ENCODE data around the gene NAPB.

GRCh38 chr20:23350196-23350903, 70.9 kb downstream of the NAPB start, which contains the start of gene NXT1:
- TF ChIP-seq EZH2phosphoT487 (IDR thresholded peaks at IDR 0.05; ENCODE audit: insufficient read depth, low read depth) (no peak), EZH2 (IDR thresholded peaks at IDR 0.05; ENCODE audit: insufficient read depth, poor library complexity, severe bottlenecking) (no peak)

All from GM23248 (cell line).